HG02840 (cell line): ENCODE measurements around the gene ZNF396.

ENCODE experiments used
- ATAC-seq: cut with Tn5 transposase; IDR thresholded peaks from one replicate; pipeline ENCODE4 v1.9.1; 2021; ENCODE audit warnings: mild to moderate bottlenecking, moderate library complexity, moderate number of reproducible peaks; ENCODE audit not compliant: unreplicated experiment, low FRiP score

ZNF396 gene

DNA sequence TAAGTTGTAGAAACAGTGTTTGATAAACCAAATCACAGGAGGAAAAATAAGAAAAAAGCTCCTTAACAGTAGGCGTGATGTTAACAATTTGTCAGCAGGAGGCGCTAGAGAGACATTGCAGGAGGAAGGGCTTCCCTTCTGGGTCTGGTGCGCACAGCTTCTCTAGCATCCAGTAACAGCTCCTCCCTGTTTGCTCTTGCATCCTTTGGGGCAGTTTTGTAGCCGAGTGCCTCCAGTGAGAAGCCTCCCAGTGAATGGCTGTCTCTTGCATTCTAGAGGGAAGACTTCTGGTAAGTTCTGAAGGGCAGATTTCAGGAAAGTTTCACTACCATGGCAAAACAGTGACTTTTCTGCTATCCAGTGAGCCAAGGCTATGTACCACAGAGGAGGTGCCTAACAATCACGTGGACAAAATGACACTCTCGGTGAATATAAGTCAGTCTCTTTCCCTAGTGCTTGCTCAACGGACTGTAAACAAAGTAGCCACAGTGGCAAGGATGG lies 9.5 kb upstream of the ZNF396 start:
- no peak for ATAC-seq

DNA sequence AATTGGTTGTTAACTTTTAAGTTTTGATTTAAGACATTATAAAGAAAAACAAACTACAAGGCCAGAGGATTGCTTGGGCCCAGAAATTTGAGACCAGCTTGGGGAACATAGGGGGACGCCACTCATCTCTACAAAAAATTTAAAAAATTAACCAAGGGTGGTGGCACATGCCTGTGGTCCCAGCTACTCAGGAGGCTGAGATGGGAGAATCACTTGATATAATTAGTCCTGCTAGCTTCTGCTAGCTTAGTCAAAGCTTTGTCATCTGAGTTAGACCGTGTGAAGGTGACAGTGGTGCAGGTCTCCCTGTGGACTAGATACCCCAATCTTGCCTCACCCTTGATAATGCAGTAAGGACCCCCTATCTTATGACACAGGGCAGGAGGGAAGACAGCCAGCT lies 6.0 kb upstream of the ZNF396 start:
- no peak for ATAC-seq

DNA sequence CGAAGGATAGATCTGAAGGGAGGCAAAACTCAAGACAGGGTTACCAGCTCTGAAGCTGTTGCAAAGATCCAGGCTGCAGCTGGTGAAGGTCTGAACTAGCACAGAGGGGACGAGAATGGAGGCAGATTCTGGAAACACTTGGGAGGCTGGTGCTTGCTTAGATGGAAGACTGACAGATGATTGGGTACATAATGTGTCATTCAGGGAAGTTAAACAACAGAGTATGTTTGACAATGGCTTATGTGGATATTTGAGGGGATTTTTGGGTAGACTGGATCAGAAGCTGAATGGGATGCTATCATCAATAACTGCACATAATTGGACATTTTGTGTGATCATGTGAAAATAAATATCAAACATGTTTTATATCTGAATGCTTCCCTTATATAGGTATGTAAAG lies 2.3 kb upstream of the ZNF396 start:
- ATAC-seq, result no peak

DNA sequence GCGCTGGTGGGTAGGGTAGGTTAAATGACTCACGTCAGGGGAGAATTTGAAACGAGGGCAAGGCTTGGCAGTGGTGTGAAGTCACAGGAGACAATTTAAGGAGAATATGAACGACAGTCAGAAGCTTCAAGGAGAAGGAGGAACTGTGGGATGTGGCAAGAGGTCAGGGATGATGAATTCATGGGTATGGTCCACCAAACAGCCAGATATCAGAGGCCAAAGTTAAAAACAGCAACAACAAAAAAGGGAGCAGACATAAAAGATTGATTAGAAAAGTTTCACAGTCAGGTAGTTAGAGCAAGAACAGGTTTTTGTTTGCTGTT lies 1.4 kb upstream of the ZNF396 start:
- no peak for ATAC-seq

DNA sequence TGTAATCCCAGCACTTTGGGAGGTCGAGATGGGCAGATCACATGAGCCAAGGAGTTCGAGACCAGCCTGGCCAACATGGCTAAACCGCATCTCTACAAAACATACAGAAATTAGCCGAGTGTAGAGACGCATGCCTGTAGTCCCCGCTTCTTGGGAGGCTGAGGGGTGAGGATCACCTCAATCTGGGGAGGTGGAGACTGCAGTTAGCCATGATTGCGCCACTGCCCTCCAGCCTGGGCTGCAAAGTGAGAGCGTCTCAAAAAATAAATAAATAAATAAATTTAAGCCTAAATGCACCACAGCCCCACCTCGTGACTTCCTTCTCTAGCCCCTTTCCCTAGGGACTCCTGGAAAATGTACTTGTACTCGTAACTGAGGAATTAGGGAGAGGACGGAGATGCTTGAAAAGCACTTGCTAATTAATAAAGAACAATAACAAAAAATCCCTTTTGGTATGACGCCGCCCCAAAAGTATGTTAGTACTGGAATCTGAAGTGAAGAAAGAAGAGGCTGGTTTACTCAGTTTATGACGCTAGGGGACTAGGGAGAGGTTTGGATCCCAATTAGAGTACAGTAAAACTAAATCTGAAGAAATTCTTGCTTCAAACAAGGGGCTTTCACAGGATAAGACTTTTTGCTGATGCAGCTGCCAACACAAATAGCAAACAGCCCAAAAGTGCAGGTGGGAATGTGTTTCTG lies 887 bp upstream of the ZNF396 start:
- ATAC-seq, result no peak

DNA sequence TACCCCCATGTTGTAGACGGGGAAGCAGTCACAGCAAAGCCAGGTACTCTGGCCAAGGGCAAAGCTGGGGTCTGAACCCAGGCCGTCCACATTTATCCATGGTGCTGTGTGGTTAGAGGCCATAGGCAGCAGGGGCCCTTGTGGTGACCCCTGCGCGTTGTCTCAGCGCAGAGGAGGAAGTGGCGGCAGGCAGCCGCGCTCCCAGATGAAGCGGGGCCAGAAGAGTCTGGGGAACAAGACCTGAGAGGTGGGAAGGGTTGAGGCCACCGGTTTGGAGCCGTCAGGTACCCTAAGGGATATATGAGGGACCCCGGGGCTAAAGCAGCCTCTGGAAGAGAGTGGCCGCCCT lies 770 bp downstream of the ZNF396 start:
- ATAC-seq, result peak; percentile 36

DNA sequence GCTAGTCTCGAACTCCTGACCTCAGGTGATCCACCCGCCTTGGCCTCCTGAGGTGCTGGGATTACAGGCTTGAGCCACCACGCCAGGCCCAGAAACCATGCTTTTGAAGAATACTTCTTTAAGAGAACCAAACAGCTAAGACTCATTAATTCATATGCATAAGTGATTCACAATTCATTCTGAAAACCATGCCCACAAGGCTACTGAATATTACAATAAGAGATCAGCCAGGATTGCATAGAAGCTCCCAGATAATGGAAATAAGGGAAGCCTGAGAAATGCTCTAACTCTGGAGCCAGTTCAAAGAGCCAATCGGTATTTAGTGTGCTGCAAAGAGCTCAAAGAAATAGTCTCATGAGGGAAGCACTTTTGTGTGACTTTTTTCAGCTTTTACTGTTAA lies 2.4 kb downstream of the ZNF396 start:
- no peak for ATAC-seq

DNA sequence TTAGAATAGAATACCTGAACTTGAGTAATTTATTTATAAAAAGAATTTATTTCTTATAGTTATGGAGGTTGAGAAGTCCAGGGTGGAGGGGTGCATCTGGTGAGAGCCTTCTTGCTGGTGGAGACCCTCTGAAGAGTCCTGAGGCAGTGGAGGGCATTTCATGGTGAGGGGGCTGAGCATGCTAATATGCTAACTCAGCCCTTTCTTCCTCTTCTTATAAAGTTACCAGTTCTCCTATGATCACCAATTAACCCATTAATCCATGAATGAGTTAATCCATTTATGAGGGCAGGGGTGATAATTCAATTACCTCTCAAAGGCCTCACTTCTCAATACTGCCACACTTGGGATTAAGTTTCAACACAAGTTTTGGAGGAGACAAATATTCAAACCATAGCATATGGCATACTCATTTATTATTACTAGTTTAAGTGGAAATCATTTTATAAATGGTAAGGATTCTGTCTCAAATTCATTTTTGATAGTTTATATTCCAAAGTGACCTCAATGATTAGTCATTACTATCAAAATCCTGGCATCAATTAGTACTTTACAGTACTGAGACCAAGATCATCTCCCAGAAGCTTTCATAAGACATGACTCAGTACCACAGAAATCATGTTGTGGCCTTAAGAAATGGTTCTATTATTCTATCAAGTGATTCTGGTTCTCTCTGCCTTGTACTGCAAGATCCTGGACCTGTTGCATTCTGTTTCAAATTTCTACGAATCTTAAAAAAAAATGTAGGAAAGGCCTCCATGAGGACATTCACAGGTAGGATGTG lies 5.5 kb downstream of the ZNF396 start:
- no peak for ATAC-seq

DNA sequence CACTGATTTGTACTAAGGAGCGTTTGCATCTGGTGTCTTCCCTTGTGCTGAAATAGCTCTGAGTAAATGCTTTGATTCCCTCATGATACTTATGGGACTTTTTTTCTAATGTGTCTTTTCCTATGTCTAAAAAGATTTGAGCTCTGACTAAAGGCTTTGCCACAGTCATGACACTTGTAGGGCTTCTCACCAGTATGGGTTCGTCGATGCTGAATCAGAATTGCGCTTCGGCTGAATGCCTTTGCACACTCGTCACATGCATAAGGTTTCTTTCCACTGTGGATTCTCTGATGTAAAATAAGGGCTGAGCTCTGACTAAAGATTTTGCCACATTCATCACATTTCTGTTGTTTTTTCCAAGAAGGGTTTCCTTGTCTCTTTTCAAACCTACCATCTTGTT lies 8.0 kb downstream of the ZNF396 start:
- no peak for ATAC-seq

DNA sequence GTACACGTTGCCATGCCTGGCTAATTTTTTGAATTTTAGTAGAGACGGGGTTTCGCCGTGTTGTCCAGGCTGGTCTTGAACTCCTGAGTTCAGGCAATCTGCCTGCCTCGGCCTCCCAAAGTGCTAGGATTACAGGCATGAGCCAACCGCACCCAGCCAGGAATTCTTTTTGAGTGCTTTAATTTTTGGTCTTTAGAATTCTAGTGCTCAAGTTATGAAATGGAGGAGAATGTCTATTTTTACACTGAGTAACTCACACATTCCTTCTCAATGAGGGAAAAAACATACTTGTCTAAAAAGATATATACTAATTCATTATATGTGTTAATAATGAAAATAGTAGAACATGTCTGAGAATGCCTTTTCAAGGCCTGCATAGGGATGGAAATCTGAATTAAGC lies 8.5 kb downstream of the ZNF396 start:
- ATAC-seq, result no peak

DNA sequence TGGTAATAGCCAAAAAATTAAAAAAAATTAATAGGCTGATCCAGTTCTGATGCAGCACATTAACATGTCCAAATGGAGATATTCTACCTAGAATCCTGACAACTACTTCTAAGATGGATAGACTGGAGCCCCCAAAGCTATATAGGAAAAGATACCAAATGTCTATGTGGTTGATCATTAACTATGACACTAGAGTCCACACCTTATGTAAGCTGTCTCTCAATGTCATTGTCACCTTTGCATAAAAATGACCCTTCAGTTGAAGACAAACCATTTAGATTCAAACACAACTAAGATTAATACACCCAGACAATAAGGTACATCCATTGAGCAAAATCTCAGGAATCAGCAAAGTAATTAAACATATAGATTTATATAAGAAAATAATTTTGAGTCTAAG lies 14.6 kb downstream of the ZNF396 start:
- ATAC-seq, result no peak

DNA sequence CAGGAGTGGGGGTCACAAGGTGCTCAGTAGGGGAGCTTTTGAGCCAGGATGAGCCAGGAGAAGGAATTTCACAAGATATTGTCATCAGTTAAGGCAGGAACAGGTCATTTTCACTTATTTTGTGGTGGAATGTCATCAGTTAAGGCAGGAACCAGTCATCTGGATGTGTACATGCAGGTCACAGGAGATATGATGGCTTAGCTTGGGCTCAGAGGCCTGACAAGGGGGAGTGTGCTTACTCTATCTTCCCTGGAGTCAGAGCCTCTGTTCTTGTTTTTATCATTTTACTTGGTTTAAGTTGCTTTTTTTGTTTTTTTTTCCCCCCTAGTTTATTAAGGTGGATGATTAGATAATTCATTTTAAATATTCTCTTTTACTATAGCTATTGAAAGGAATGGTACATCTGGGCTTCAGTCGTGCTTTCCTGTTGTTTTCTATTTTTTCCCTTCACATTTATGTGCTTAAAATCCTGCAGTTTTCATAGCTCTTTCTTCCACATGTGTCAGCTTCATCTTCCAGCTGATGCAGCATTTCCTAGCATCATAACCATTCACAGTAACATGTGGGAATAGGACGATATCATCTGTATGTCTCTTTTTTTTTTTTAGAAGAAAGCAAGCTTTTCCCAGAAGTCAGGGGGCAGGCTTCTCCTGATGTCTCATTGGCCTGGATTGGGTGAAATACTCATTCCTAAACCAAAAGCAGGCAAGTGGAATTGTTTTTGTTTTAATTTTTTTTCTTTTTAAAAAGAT lies 15.4 kb downstream of the ZNF396 start:
- no peak for ATAC-seq

DNA sequence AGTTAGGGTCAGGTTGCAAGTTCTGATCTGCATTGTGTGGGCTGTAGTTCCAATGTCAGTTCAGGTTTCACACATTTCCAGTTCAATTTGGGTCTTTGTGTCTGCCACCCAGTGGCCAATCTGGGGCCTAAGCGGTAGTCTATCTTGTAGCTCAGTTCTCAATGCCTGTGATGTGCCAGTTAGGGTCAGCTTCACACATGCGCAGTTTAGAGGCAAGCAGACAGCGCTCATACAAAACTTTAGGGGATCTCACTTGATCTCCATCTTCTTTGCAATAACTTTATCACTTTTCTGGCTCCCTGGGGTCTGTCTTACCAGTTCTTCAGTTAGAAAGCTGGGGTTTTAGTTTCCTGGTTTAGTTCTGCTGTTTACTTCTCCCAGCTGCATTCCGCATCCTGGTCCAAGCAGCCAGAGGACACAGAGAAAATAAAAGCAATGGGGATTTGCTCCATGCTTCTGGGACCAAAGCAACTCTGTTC lies 22.0 kb downstream of the ZNF396 start:
- peak; percentile 95 for ATAC-seq

DNA sequence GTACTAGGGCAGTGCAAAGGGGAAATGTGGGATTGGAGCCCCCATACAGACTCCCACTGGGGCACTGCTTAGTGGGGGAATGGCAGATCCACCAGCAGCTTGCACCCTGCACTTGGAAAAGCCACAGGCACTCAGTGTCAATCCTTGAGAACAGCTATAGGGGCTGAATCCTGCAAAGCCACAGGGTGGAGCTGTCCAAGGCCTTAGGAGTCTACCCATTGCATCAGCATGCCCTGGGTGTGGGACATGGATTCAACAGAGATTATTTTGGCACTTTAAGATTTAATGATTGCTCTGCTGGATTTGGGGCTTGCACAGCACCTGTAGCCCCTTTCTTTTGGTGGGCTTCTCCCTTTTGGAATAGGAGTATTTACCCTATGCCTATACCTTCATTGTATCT lies 24.4 kb downstream of the ZNF396 start:
- no peak for ATAC-seq

DNA sequence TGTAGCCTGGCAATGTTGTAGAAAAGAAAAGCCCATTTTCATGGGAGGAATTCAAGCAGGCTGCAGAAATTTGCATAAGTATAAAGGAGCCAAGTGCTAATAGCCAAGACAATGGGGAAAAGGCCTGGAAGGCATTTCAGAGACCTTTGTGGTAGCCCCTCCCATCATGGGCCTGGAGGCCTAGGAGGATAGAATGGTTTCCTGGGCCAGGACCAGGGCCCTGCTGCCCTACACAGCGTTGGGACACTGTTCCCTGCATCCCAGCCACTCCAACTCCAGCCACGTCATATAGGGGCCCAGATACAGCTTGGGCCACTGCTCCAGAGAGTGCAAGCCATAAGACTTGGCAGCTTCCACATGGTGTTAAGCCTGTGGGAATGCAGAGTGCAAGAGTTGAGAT lies 24.9 kb downstream of the ZNF396 start:
- no peak for ATAC-seq

DNA sequence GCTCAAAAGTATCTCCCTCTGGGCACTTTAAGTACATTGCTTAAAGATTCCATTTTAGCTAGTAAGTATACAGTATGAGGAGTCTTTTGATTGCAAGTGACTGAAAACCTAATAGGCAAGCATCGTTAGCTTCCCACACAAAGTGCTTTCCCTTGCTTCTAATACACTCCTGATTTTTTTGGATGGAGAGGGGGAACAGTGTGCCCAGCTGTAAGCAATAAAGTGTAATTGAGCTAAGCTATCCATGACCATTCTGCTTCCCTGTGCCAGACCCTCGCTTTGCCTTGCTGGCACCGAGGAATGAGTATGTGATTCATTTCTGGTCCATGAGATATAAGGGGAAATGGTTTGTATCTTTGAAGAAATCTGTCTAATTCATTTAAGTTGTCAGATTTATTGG lies 29.1 kb downstream of the ZNF396 start:
- ATAC-seq, result no peak

DNA sequence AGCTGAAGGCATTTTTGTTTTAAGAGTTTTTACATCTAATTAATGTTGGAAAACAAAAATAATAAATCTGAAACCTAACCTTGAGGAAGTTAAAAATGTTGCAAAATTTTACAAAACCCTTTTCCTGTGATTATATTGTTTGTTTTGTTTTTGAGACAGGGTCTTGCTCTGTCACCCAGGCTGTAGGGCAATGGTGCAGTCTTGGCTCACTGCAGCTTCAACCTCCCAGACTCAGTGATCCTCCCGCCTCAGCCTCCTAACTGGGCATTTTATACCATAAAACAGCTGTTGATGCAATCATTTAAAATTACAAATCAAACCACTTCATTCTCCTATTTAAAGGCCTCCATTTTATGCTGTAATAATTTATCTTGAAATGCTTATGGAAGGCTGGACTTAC lies 31.2 kb downstream of the ZNF396 start:
- no peak for ATAC-seq

DNA sequence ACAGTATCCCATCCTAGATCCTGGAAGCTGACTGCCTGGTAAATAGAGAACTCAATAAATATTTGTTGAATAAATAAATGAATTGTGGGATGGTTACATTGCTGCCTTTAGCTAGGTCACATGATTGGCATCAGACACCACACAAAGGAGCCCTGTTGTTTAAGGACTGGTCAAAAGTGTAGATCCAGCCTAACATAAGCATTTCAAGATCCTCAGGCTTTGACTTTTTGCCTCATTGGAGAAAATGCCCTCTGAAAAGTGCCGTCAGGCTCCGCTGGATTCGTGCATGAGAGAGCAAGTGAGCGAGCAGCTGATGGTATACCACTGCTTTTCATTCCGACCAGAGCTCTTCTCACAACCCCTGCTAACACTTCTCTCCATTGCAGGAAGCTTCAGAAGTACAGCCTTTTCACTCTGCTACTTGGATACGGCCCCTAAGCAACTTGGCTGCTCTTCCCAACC lies 31.6 kb downstream of the ZNF396 start:
- no peak for ATAC-seq

DNA sequence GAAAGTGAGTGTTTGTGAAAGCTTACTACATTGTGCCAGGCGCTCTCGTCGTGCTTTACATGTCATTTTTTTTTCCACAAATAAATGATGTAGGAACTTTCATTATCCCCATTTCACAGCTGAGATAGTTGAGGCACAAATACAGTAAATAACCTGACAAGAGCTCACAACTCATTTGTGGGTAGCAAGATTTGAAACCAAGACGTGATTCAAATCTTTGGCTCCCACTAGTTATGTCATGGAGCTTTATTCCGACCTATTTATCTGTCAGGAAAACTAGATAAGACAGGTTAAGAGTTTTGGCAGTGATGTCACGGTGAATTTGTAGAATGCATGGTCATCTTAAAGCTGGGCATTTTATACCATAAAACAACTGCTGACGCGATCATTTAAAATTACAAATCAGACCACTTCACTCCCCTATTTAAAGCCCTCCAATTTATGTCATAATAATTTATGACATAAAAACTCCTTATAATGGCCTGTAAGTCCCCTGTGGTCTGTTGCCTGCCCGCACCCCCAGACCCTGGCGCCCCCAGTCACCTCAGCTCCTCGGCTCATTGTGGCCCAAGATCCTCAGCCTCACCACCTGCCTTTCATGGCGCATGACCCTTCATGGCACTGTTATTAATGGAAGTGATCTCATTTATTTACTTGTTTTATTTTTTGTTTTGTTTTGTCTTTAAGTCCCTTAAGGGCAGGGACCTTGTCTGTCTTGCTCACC lies 32.2 kb downstream of the ZNF396 start:
- ATAC-seq, result no peak

DNA sequence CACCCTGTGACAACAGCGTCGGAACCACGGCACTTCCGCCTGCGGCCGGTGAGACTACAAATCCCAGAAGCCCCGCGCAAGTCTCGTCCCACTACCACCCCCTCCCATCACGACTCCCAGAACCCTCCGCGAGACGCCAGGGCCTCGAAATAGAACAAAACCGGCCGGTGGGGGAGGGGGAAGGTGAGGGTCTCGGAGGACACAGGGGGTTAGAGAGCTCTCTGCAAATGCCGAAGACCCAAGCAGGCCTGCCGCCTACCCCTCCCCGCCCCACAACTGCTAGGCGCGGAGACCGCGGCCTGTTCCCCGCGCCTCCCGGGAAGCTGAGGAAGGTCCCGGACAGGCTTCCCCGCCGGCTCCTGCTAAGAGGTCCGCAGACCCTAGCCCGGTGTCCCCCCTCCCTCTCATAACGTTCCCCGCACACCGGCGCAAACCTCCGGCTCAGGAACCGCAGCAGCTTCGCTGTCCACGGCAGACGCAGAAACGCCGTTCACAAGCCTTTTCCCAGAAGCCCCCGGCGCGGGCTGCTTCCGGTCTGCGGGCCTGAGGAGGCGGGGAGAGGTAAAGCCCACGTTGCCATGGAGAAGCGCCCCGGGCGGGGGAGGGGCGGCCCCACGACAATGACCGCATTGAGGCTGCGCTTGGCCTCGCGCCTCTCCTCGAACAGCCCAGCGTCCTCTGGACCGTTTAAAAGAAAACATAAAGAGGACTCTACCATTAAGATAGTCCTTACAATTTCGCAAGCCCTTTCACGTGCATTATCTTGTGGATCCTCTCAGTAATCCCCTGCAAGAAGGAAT lies 33.0 kb downstream of the ZNF396 start, which contains the start of gene ZNF24:
TSS of gene ZNF24 (minus strand) at position 485 of the 800 bp plus-strand sequence. CDS start 3,770 bp downstream, outside the sequence.
- ATAC-seq, result peak; percentile 96
